Naive B cell (primary cell): ENCODE data around the gene GHR. TPM values are rescaled to one million over a fixed set of nuclear protein-coding genes. Genes with fewer than 3 reads are reported as not detected.
A peak's percentile ranks its signal among the peaks of the same experiment; 100 is the strongest.

Experiments used
- ATAC-seq, 2 donors: fragments of 150-1000 bp; cut with Tn5 transposase; 2 replicates each; pipeline ENCODE4 v1.10.0; 2021; ENCODE audit warnings: low read depth in 2 of 2, mild to moderate bottlenecking in 2 of 2, moderate library complexity in 2 of 2
- DNase-seq: peaks from one replicate; pipeline ENCODE4 v3.0.0; 2022
- H3K27ac Mint-ChIP-seq, 6 donors: one replicate each; pipeline ENCODE4 v1.8.0; 2020 to 2022; ENCODE audit warnings: mild to moderate bottlenecking in 6 of 6, mixed read lengths in 6 of 6, moderate library complexity in 5 of 6, inconsistent platforms in 2 of 6
- H3K27me3 Mint-ChIP-seq, 3 donors: one replicate each; pipeline ENCODE4 v1.8.0; 2021 to 2022; ENCODE audit warnings: mixed read lengths in 3 of 3, mild to moderate bottlenecking in 1 of 3
- H3K36me3 Mint-ChIP-seq, 2 donors: one replicate each; pipeline ENCODE4 v1.8.0; 2020 to 2022; ENCODE audit warnings: mixed read lengths in 2 of 2, inconsistent platforms in 1 of 2, mild to moderate bottlenecking in 1 of 2
- H3K4me1 Mint-ChIP-seq, 3 donors: one replicate each; pipeline ENCODE4 v1.8.0; 2020 to 2022; ENCODE audit warnings: mixed read lengths in 3 of 3, inconsistent platforms in 1 of 3, mild to moderate bottlenecking in 1 of 3, moderate library complexity in 1 of 3
- H3K4me3 Mint-ChIP-seq, 8 donors: one replicate each; pipeline ENCODE4 v1.8.0; 2020 to 2022; ENCODE audit warnings: mild to moderate bottlenecking in 8 of 8, mixed read lengths in 8 of 8, moderate library complexity in 8 of 8, inconsistent platforms in 2 of 8
- H3K9me3 Mint-ChIP-seq, 7 donors: one replicate each; pipeline ENCODE4 v1.8.0; 2020 to 2022; ENCODE audit warnings: mixed read lengths in 7 of 7, mild to moderate bottlenecking in 5 of 7, inconsistent platforms in 2 of 7, moderate library complexity in 1 of 7
- polyA plus RNA-seq, 6 donors: library from polyadenylated mRNA; unstranded; fragments of 300-500 nt; fragmentation: Illumina TruSeq; gene quantifications; one replicate each; pipeline ENCODE4 v1.2.3, GENCODE V29; 2021; ENCODE audit warnings: low read depth in 6 of 6

Gene GHR
- not detected for polyA plus RNA-seq

DNA sequence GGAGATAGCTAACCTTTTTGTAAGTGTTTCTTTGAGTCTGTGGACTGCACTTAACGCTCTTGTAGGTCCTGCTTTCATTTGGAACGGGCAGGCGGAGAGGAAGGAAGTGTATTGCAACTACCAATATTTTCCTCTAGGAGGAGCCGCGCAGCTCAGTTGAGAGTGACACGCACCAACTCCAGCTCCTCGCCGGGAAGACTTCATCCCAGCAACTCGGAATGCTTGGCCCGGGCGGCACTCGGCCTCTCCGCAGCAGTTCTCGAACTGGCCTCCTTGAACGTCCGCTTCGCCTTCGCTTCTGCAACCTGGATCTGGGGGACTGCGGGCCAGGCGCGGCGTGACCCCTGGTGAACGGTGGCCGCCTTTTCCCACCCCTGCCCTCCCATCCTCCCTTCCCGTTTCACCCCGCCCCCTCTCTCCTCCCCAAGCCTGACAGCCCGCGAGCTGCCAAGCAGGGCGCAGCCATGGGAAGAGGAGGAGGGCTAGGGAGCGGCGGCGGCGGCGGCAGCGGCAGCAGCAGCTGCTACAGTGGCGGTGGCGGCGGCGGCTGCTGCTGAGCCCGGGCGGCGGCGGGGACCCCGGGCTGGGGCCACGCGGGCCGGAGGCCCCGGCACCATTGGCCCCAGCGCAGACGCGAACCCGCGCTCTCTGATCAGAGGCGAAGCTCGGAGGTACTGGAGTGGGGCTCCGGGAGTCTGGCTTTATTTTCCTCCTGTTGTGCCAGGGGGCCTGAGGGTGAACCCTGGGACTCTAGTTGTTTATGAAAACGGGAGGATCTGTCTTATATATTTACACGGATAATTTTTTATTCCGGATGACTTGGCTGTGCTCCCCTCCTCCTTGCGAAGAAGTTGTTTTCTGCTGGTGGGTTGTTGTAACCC is at the start of gene GHR:
Gene GHR, plus strand, starts transcription at position 155 of the 881 bp plus-strand sequence. CDS start 142,436 bp downstream, outside the sequence.
- Mint-ChIP-seq H3K4me3 (no peak within 1 kb of the TSS), H3K4me1 (no peaks in the 10 kb centered on the region), H3K36me3 (no peaks in the 10 kb centered on the region), H3K27me3 (peaks cover 25 to 33% (median 33%) of the 10 kb centered on the region in 3 donors), H3K9me3 (peaks cover 0 to 6% (median 2%) of the 10 kb centered on the region in 7 donors), H3K27ac (peak within 1 kb of the TSS in 1 of 6 donors; percentile 18)
- ATAC-seq (peak; percentile 56 to 58), DNase-seq (no peak)

DNA sequence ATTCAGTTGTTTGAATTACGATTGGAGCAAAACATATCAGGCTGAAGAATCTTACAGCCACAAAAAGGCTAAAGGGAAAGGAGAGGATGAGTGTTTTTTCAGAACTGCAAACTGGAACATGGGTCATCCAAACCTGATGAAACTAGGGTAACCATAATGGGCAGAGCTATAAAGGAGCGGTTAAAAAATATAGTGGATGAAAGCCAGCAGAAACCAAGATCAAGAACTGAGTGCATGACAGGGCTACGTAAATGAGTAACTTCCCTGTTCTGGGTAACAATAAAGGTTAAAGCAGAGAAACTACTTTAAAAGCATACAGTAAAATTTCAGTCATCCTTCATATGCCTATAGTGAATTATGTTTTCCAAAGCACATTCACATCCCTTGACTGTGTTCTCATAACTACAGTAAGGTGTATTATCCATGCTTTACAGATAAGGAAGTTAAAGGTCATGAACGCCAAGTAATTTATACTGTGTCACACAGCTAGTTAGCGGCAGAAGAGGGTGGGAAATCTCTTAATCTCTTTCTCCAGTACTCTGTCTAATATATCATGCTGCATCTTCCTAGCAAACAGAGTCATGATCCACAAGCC is 48.5 kb upstream of the GHR start:
- Mint-ChIP-seq H3K9me3 (peaks cover 5 to 23% (median 7%) of the 10 kb centered on the region in 7 donors), H3K27ac (no peak overlapping the region), H3K36me3 (no peaks in the 10 kb centered on the region), H3K4me1 (no peaks in the 10 kb centered on the region), H3K27me3 (no peaks in the 10 kb centered on the region), H3K4me3 (no peak overlapping the region)
- DNase-seq (no peak), ATAC-seq (no peak)

DNA sequence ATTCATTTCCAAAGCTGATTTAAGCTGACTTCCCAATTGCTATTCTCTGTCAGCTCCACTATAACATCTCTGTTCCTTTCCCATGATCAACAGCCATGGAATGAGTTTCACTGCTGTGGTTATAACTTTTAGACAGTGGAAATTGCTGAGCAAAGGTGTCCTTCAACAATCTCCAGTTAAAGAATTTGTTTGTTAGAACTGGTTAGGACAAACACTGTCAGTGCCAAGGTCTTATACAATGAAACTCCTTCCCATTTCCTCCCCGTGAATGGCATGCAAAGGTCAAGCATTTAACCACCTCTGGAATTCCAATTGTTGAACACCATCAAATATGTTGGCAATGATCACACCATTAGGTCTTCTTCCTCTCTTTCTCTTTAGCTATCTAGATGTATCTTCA is 45.7 kb upstream of the GHR start:
- H3K36me3 Mint-ChIP-seq, result no peaks in the 10 kb centered on the region
- no peak for ATAC-seq

GRCh38 chr5:42381973-42382372 is 41.3 kb upstream of the GHR start:
- peaks cover 0 to 4% (median 0%) of the 10 kb centered on the region in 3 donors for H3K27me3 Mint-ChIP-seq
- H3K36me3 Mint-ChIP-seq, result no peaks in the 10 kb centered on the region
- no peak for ATAC-seq
- H3K4me3 Mint-ChIP-seq, result no peak overlapping the region
- H3K9me3 Mint-ChIP-seq, result no peaks in the 10 kb centered on the region
- H3K27ac Mint-ChIP-seq, result no peak overlapping the region
- H3K4me1 Mint-ChIP-seq, result no peaks in the 10 kb centered on the region
- no peak for DNase-seq

More for the DNA sequence above, 45.7 kb upstream of the GHR start:
- peaks cover 1 to 23% (median 6%) of the 10 kb centered on the region in 7 donors for H3K9me3 Mint-ChIP-seq
- H3K4me1 Mint-ChIP-seq, result no peaks in the 10 kb centered on the region
- no peaks in the 10 kb centered on the region for H3K27me3 Mint-ChIP-seq
- H3K4me3 Mint-ChIP-seq, result no peak overlapping the region
- no peak overlapping the region for H3K27ac Mint-ChIP-seq
- DNase-seq, result no peak

DNA sequence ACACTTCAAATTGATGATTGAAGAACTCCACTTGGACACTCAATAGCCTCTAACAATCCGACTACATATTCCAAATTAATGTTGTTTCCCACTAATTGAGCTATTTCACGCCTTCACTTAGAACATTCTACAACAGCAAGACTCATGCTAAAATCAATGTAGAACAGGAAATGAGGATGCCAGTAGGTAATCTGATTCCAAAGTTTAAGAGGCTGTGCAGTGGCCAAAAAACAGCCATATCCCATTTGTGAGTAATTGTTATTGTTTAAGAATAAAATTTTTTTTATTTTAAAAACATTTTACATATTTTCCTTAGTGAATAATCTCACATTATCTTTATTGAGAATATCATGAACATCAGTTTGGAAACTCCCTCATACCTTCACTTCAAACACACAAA is 35.7 kb upstream of the GHR start:
- Mint-ChIP-seq H3K4me3 (no peak overlapping the region), H3K27me3 (peaks cover 0 to 8% (median 0%) of the 10 kb centered on the region in 3 donors), H3K9me3 (peaks cover 2 to 16% (median 5%) of the 10 kb centered on the region in 7 donors), H3K36me3 (peaks cover 0 to 7% of the 10 kb centered on the region in 2 donors), H3K27ac (no peak overlapping the region), H3K4me1 (no peaks in the 10 kb centered on the region)
- ATAC-seq (no peak), DNase-seq (no peak)

DNA sequence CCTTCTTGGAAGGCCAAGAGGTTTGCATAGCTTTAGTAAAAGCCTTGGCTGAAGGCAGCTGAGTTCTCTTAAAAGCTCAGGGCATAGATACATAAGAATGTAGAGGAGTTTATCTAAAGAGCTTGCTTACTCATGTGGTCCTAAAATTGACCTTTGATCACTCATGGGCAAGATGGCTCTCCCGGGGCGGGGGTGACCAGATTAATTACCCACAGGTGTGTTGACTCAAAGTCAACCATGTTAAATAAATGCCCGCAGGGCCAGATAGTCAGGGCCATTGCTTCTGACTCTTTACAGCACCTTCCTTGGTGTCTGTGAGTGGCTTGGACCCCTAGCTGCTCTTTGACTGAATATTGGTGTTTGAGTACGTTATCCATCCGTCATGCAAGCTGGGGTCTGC is 33.1 kb upstream of the GHR start:
- no peak for ATAC-seq
- no peak for DNase-seq
- peaks cover 0 to 4% (median 0%) of the 10 kb centered on the region in 3 donors for H3K27me3 Mint-ChIP-seq
- H3K36me3 Mint-ChIP-seq, result peaks cover 0 to 7% of the 10 kb centered on the region in 2 donors
- no peaks in the 10 kb centered on the region for H3K4me1 Mint-ChIP-seq
- peaks cover 5 to 32% (median 12%) of the 10 kb centered on the region in 7 donors for H3K9me3 Mint-ChIP-seq
- H3K27ac Mint-ChIP-seq, result no peak overlapping the region
- no peak overlapping the region for H3K4me3 Mint-ChIP-seq

DNA sequence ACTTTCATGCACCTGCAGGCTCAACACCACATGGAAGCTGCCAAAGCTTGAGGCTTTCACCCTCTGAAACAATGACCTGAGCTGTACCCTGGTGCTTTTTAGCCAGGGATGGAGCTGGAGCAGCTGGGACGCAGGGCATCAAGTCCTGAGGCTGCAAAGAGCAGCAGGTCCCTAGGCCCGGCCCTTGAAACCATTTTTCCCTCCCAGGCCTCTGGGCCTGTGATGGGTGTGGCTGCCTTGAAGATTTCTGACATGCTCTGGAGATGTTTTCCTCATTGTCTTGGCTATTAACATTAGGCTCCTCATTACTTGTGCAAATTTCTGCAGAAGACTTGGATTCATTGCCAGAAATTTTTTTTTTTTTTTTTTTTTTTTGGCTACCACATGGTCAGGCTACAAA is 30.3 kb upstream of the GHR start:
- H3K36me3 Mint-ChIP-seq, result peaks cover 0 to 7% of the 10 kb centered on the region in 2 donors
- H3K27ac Mint-ChIP-seq, result no peak overlapping the region

DNA sequence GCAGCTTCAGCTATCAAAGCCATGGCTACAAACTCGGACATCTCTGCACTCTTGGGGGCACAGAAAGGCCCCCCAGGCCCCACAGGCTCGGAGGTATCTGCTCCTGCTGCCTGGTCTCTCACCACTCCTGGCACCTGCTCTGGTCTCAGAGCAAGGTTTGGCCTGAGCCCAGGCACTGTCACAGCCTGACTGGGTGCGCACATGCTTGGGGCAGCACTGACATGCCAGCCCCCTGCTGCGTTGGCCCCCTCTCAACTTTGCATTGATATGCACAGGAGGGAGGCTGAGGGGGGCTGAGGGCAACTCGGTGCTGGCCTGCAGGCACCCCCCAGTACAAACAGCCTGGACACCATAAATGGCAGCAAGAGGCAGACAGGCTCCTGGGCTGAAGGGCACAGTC is 27.1 kb upstream of the GHR start:
- ATAC-seq, result no peak
- Mint-ChIP-seq H3K4me3 (no peak overlapping the region), H3K4me1 (no peaks in the 10 kb centered on the region), H3K27ac (no peak overlapping the region), H3K9me3 (peaks cover 4 to 24% (median 11%) of the 10 kb centered on the region in 7 donors), H3K36me3 (no peaks in the 10 kb centered on the region), H3K27me3 (peaks cover 0 to 5% (median 3%) of the 10 kb centered on the region in 3 donors)
- no peak for DNase-seq

More for the DNA sequence above, 30.3 kb upstream of the GHR start:
- H3K27me3 Mint-ChIP-seq, result peaks cover 0 to 5% (median 4%) of the 10 kb centered on the region in 3 donors
- H3K9me3 Mint-ChIP-seq, result peaks cover 10 to 32% (median 12%) of the 10 kb centered on the region in 7 donors
- no peak overlapping the region for H3K4me3 Mint-ChIP-seq
- ATAC-seq, result no peak
- no peaks in the 10 kb centered on the region for H3K4me1 Mint-ChIP-seq
- DNase-seq, result no peak

- no peak for DNase-seq
- peaks cover 4 to 16% (median 9%) of the 10 kb centered on the region in 7 donors for H3K9me3 Mint-ChIP-seq
- no peak overlapping the region for H3K27ac Mint-ChIP-seq
- H3K4me1 Mint-ChIP-seq, result no peaks in the 10 kb centered on the region
- no peak overlapping the region for H3K4me3 Mint-ChIP-seq
- H3K27me3 Mint-ChIP-seq, result peaks cover 0 to 5% (median 3%) of the 10 kb centered on the region in 3 donors
- H3K36me3 Mint-ChIP-seq, result no peaks in the 10 kb centered on the region
- ATAC-seq, result no peak
Measured at GRCh38 chr5:42397267-42397666, 26.0 kb upstream of the GHR start.

DNA sequence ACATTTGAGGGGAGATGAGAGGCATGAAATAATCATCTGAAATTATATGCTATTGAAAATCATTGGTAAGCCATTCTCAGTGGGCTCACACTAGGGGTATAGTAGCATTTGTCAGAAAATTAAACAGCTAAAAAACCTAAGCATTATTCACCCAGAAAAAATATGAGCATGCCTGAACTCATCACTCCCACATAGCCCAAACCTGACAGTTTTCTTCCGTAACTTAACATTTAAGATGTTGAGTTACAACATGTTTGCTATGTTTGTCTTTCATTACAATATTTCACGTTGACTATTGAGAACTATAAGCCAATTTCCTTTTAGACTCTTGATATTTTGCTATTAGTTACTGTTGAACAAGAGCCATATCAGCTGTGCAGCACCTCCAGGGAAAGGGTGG is 23.5 kb upstream of the GHR start:
- ATAC-seq, result no peak
- Mint-ChIP-seq H3K27me3 (peaks cover 0 to 5% (median 3%) of the 10 kb centered on the region in 3 donors), H3K27ac (no peak overlapping the region), H3K4me1 (no peaks in the 10 kb centered on the region), H3K36me3 (no peaks in the 10 kb centered on the region), H3K9me3 (peaks cover 0 to 4% (median 0%) of the 10 kb centered on the region in 7 donors), H3K4me3 (no peak overlapping the region)
- no peak for DNase-seq

DNA sequence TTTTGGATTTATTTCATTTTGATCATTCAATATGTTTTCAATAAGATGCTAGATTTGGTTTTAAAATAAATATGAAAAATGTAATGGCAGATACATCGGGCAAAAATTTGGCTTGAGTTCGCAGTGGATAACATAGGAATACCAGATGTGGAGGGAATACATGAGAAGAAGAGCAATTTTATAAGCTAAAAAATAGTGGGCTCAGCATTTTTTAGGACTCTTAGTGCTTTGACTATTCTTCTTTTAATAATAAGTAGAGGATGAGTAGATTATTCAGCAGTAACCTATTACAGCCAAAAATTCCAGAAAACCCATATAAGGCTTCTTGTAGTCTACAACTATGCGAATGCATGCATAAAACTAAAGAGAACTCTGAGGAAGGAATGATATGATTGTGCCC is 22.8 kb upstream of the GHR start:
- no peak overlapping the region for H3K4me3 Mint-ChIP-seq
- ATAC-seq (no peak), DNase-seq (no peak)
- H3K4me1 Mint-ChIP-seq, result no peaks in the 10 kb centered on the region
- H3K9me3 Mint-ChIP-seq, result peaks cover 0 to 4% (median 0%) of the 10 kb centered on the region in 7 donors
- H3K27ac Mint-ChIP-seq, result no peak overlapping the region
- peaks cover 0 to 5% (median 3%) of the 10 kb centered on the region in 3 donors for H3K27me3 Mint-ChIP-seq
- H3K36me3 Mint-ChIP-seq, result no peaks in the 10 kb centered on the region

- no peaks in the 10 kb centered on the region for H3K9me3 Mint-ChIP-seq
- H3K4me3 Mint-ChIP-seq, result no peak overlapping the region
- no peak for ATAC-seq
- H3K27me3 Mint-ChIP-seq, result peaks cover 0 to 3% (median 0%) of the 10 kb centered on the region in 3 donors
- no peaks in the 10 kb centered on the region for H3K36me3 Mint-ChIP-seq
- no peak for DNase-seq
- no peaks in the 10 kb centered on the region for H3K4me1 Mint-ChIP-seq
- H3K27ac Mint-ChIP-seq, result no peak overlapping the region
Measured at GRCh38 chr5:42403236-42403635, 20.0 kb upstream of the GHR start.

DNA sequence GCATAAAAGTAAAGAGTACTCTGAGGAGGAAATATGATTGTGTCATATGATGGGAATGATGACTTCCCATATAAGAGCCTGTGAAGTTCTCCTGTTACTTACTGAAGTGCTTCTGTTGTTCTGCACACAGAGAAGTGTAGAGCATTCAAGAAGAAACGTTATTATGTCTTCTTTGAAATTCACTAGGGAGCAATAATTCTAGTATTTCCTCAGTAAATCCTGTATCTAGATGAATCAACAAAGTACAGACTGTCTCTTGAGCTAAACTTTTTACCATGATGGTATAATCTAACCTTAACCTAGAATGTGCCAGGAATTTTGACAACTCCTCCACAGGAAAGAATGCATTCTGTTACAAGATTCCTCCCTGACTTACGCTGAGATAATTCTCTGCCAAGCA is 18.9 kb upstream of the GHR start:
- Mint-ChIP-seq H3K27ac (no peak overlapping the region), H3K9me3 (no peaks in the 10 kb centered on the region), H3K27me3 (no peaks in the 10 kb centered on the region), H3K36me3 (no peaks in the 10 kb centered on the region), H3K4me1 (no peaks in the 10 kb centered on the region), H3K4me3 (no peak overlapping the region)
- no peak for ATAC-seq
- no peak for DNase-seq

- no peak overlapping the region for H3K27ac Mint-ChIP-seq
- no peak overlapping the region for H3K4me3 Mint-ChIP-seq
- H3K27me3 Mint-ChIP-seq, result peaks cover 13 to 32% (median 16%) of the 10 kb centered on the region in 3 donors
- peaks cover 2 to 23% (median 8%) of the 10 kb centered on the region in 7 donors for H3K9me3 Mint-ChIP-seq
- ATAC-seq (no peak), DNase-seq (no peak)
- H3K36me3 Mint-ChIP-seq, result peaks cover 0 to 7% of the 10 kb centered on the region in 2 donors
- no peaks in the 10 kb centered on the region for H3K4me1 Mint-ChIP-seq
Measured at GRCh38 chr5:42419294-42419693, 3.9 kb upstream of the GHR start.
